ENCODE measurements around the gene SPATA46.
"Not testable (repeated sequence)": the region's sequence is repeated elsewhere in the genome, so short reads cannot be mapped to it uniquely, and the experiment has no call there.

The SPATA46 gene

GRCh38 chr1:162353078-162353477, 23.6 kb downstream of the SPATA46 start:
- Histone ChIP-seq H3K9ac (ENCODE audit: low read length) (no peak overlapping the region), H3K27me3 (replicated peaks; ENCODE audit: insufficient read depth, low read length) (no peaks in the 10 kb centered on the region)

DNA sequence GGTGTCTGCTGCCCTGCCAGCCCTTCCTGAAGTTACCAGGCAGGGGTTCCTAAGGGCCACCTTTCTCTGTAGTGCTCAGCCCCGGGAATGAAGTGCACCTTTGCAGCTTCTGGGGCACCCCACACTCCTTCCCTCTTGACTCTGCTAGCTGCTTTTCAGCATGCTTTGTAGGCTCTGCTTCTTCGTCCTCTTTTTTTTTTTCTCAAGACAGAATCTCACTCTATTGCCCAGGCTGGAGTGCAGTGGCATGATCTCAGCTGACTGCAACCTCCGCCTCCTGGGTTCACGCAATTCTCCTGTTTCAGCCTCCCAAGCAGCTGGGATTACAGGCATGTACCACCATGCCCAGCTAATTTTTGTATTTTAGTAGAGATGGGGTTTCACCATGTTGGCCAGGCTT, 24.8 kb downstream of the SPATA46 start:
- not testable (repeated sequence) for H3K9me3 ChIP-seq (replicated peaks; ENCODE audit: insufficient read depth, low read length); H3K4me1 ChIP-seq (ENCODE audit: low read length); H3K9me2 ChIP-seq (replicated peaks; ENCODE audit: insufficient read depth, low read length); H3K27me3 ChIP-seq (replicated peaks; ENCODE audit: insufficient read depth, low read length); DNase-seq; H3K79me2 ChIP-seq (ENCODE audit: low read length); H3F3A ChIP-seq (ENCODE audit: insufficient read depth, low read length); H2AFZ ChIP-seq (ENCODE audit: low read length); H3K9ac ChIP-seq (ENCODE audit: low read length); H3K27ac ChIP-seq (ENCODE audit: low read length); H3K4me2 ChIP-seq (ENCODE audit: low read depth, low read length); H3K4me3 ChIP-seq (ENCODE audit: low read length); H3K36me3 ChIP-seq (replicated peaks; ENCODE audit: insufficient read depth, low read length); H4K20me1 ChIP-seq (ENCODE audit: insufficient read depth, low read length)

More at GRCh38 chr1:162353078-162353477, 23.6 kb downstream of the SPATA46 start:
- no peaks in the 10 kb centered on the region for H3K79me2 ChIP-seq (ENCODE audit: low read length)
- H3F3A ChIP-seq (ENCODE audit: insufficient read depth, low read length), result no peaks in the 10 kb centered on the region
- no peak overlapping the region for H3K4me3 ChIP-seq (ENCODE audit: low read length)
- no peak overlapping the region for H2AFZ ChIP-seq (ENCODE audit: low read length)
- H3K4me2 ChIP-seq (ENCODE audit: low read depth, low read length), result no peak overlapping the region
- no peak for DNase-seq
- no peaks in the 10 kb centered on the region for H3K9me3 ChIP-seq (replicated peaks; ENCODE audit: insufficient read depth, low read length)
- no peak for TF ChIP-seq CTCF (IDR thresholded peaks at IDR 0.05; ENCODE audit: low read length)
- no peak for TF ChIP-seq EZH2phosphoT487 (IDR thresholded peaks at IDR 0.05; ENCODE audit: low read length)
- TF ChIP-seq EZH2 (optimal IDR thresholded peaks at IDR 0.05; ENCODE audit: low read depth, low read length), result no peak
- no peaks in the 10 kb centered on the region for H3K4me1 ChIP-seq (ENCODE audit: low read length)
- no peaks in the 10 kb centered on the region for H3K36me3 ChIP-seq (replicated peaks; ENCODE audit: insufficient read depth, low read length)
- H3K9me2 ChIP-seq (replicated peaks; ENCODE audit: insufficient read depth, low read length), result no peaks in the 10 kb centered on the region
- H3K27ac ChIP-seq (ENCODE audit: low read length), result no peak overlapping the region
- H4K20me1 ChIP-seq (ENCODE audit: insufficient read depth, low read length), result no peaks in the 10 kb centered on the region

- DNase-seq, result no peak
- Histone ChIP-seq H3K4me1 (ENCODE audit: low read length) (no peaks in the 10 kb centered on the region), H3K4me2 (ENCODE audit: low read depth, low read length) (no peak overlapping the region), H3K27me3 (replicated peaks; ENCODE audit: insufficient read depth, low read length) (no peaks in the 10 kb centered on the region), H3K79me2 (ENCODE audit: low read length) (no peaks in the 10 kb centered on the region), H3K9ac (ENCODE audit: low read length) (no peak overlapping the region), H3K27ac (ENCODE audit: low read length) (no peak overlapping the region), H4K20me1 (ENCODE audit: insufficient read depth, low read length) (no peaks in the 10 kb centered on the region), H2AFZ (ENCODE audit: low read length) (no peak overlapping the region), H3K36me3 (replicated peaks; ENCODE audit: insufficient read depth, low read length) (no peaks in the 10 kb centered on the region), H3K4me3 (ENCODE audit: low read length) (no peak overlapping the region), H3K9me3 (replicated peaks; ENCODE audit: insufficient read depth, low read length) (no peaks in the 10 kb centered on the region), H3F3A (ENCODE audit: insufficient read depth, low read length) (no peaks in the 10 kb centered on the region), H3K9me2 (replicated peaks; ENCODE audit: insufficient read depth, low read length) (no peaks in the 10 kb centered on the region)
- TF ChIP-seq CTCF (IDR thresholded peaks at IDR 0.05; ENCODE audit: low read length) (no peak), EZH2phosphoT487 (IDR thresholded peaks at IDR 0.05; ENCODE audit: low read length) (no peak), EZH2 (optimal IDR thresholded peaks at IDR 0.05; ENCODE audit: low read depth, low read length) (no peak)
Measured at GRCh38 chr1:162351246-162351842, 25.3 kb downstream of the SPATA46 start.

DNA sequence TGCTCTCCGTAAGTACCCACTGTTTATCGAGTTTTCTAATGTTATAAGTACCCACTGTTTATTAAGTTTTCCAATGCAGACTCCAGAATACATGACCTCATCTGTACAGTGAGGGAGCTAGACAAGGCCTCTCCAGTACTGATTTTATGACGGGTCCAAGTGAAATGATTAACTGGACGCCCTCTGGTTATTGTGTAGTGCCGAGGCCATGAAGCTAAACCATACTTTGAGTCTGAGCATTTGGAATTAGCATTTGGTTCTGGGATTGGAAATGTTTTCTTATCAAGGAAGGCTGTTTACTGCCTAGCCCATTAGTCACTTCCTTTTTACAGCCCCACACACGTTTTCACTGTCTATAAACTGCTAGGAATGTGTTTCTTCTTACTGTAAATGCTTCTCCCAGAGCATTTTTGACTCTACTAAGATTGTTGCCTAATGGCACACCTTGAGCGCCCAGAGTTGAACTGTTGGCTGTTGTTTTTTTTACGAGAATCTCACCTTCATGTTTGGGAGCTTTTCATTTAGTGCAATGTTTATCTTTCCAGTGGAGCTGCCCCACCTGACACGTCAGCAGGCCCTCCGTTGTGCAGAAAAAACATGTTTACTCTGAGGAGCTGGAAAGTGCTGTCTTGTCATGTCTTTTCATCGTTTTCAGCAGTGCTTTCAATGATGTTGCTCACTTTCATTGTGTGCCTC, 26.9 kb downstream of the SPATA46 start:
- H2AFZ ChIP-seq (ENCODE audit: low read length), result no peak overlapping the region
- H4K20me1 ChIP-seq (ENCODE audit: insufficient read depth, low read length), result no peaks in the 10 kb centered on the region
- H3K4me3 ChIP-seq (ENCODE audit: low read length), result no peak overlapping the region
- no peaks in the 10 kb centered on the region for H3K27me3 ChIP-seq (replicated peaks; ENCODE audit: insufficient read depth, low read length)
- no peaks in the 10 kb centered on the region for H3K9me3 ChIP-seq (replicated peaks; ENCODE audit: insufficient read depth, low read length)
- no peaks in the 10 kb centered on the region for H3F3A ChIP-seq (ENCODE audit: insufficient read depth, low read length)
- H3K9me2 ChIP-seq (replicated peaks; ENCODE audit: insufficient read depth, low read length), result no peaks in the 10 kb centered on the region
- DNase-seq, result no peak
- no peak overlapping the region for H3K4me2 ChIP-seq (ENCODE audit: low read depth, low read length)
- H3K27ac ChIP-seq (ENCODE audit: low read length), result no peak overlapping the region
- H3K79me2 ChIP-seq (ENCODE audit: low read length), result no peaks in the 10 kb centered on the region
- TF ChIP-seq EZH2 (optimal IDR thresholded peaks at IDR 0.05; ENCODE audit: low read depth, low read length) (no peak), EZH2phosphoT487 (IDR thresholded peaks at IDR 0.05; ENCODE audit: low read length) (no peak)
- no peaks in the 10 kb centered on the region for H3K4me1 ChIP-seq (ENCODE audit: low read length)
- no peaks in the 10 kb centered on the region for H3K36me3 ChIP-seq (replicated peaks; ENCODE audit: insufficient read depth, low read length)
- H3K9ac ChIP-seq (ENCODE audit: low read length), result no peak overlapping the region

Data from MM.1S (cell line).